Measurements from ENCODE around the gene COMMD1.
A peak's percentile ranks its signal among the peaks of the same experiment; 100 is the strongest.
"Not testable (repeated sequence)": the region's sequence is repeated elsewhere in the genome, so short reads cannot be mapped to it uniquely, and the experiment has no call there.

COMMD1 gene

GRCh38 chr2:62001431-62001830 is 96.0 kb downstream of the COMMD1 start:
- TF ChIP-seq CTCF (conservative IDR thresholded peaks at IDR 0.05; ENCODE audit: low read length), result no peak
- no peak for DNase-seq (ENCODE audit: low read depth)
- H3K4me3 ChIP-seq (ENCODE audit: low read length), result no peak overlapping the region

GRCh38 chr2:62004428-62004827 is 99.0 kb downstream of the COMMD1 start:
- H3K4me3 ChIP-seq (ENCODE audit: low read length); DNase-seq (ENCODE audit: low read depth): not testable (repeated sequence)

- DNase-seq (ENCODE audit: low read depth), result no peak
- no peak for TF ChIP-seq CTCF (conservative IDR thresholded peaks at IDR 0.05; ENCODE audit: low read length)
- H3K4me3 ChIP-seq (ENCODE audit: low read length), result no peak overlapping the region
These were observed 102.1 kb downstream of the COMMD1 start for GRCh38 chr2:62007555-62007954.

- no peak for TF ChIP-seq CTCF (conservative IDR thresholded peaks at IDR 0.05; ENCODE audit: low read length)
- DNase-seq (ENCODE audit: low read depth), result no peak
- no peak overlapping the region for H3K4me3 ChIP-seq (ENCODE audit: low read length)
These were observed 105.3 kb downstream of the COMMD1 start for GRCh38 chr2:62010632-62011256.

GRCh38 chr2:62013641-62014040 is 108.2 kb downstream of the COMMD1 start:
- H3K4me3 ChIP-seq (ENCODE audit: low read length), result no peak overlapping the region
- TF ChIP-seq CTCF (conservative IDR thresholded peaks at IDR 0.05; ENCODE audit: low read length), result no peak
- DNase-seq (ENCODE audit: low read depth), result no peak

- DNase-seq (ENCODE audit: low read depth), result peak; percentile 88
- TF ChIP-seq CTCF (conservative IDR thresholded peaks at IDR 0.05; ENCODE audit: low read length), result peak; percentile 9; the same call in 1 of the 2 replicates
- no peak overlapping the region for H3K4me3 ChIP-seq (ENCODE audit: low read length)
These were observed 108.6 kb downstream of the COMMD1 start for GRCh38 chr2:62014102-62014501.

GRCh38 chr2:62016957-62017356 is 111.5 kb downstream of the COMMD1 start:
- H3K4me3 ChIP-seq (ENCODE audit: low read length), result no peak overlapping the region
- TF ChIP-seq CTCF (conservative IDR thresholded peaks at IDR 0.05; ENCODE audit: low read length), result no peak
- DNase-seq (ENCODE audit: low read depth), result no peak

GRCh38 chr2:62029910-62030309 is 124.4 kb downstream of the COMMD1 start:
- DNase-seq (ENCODE audit: low read depth), result no peak
- no peak overlapping the region for H3K4me3 ChIP-seq (ENCODE audit: low read length)
- TF ChIP-seq CTCF (conservative IDR thresholded peaks at IDR 0.05; ENCODE audit: low read length), result no peak

Data from AG10803 (cell line).